Measurements from ENCODE around the gene MRI1. TPM values are rescaled to one million over a fixed set of nuclear protein-coding genes. Genes with fewer than 3 reads are reported as not detected.

Gene MRI1
- polyA plus RNA-seq, 1 donor from 2014 or later: 71.2 TPM

DNA sequence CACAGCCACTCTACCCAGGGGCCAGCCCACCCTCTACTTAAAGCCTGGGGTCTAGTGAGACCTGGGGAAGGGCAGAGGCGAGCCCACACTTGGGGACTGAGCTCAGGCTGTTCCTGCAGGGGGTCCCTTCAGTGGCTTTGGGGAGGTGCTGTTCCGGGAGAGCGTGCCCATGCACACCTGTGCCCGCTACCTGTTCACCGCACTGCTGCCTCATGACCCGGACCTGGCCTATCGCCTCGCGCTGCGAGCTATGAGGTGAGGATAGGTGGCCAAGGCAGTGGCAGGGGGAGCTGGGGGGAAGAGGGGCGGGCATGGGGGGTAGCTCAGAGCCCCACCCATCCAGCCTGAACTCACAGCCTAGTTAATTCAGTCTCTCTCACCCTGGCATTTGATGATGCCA, 54.9 kb downstream of the MRI1 start:
- Histone ChIP-seq H3K9me3 (ENCODE audit: low read length) (no peaks in the 10 kb centered on the region), H3F3A (ENCODE audit: insufficient read depth, low read length, poor library complexity, severe bottlenecking) (no peaks in the 10 kb centered on the region), H4K20me1 (ENCODE audit: insufficient read depth) (no peaks in the 10 kb centered on the region), H3K27ac (ENCODE audit: low read length) (no peak overlapping the region), H3K9ac (ENCODE audit: low read length) (no peak overlapping the region), H2AFZ (ENCODE audit: low read depth, low read length) (no peak overlapping the region), H3K4me3 (ENCODE audit: low read length) (no peak overlapping the region), H3K79me2 (replicated peaks; ENCODE audit: insufficient read depth, low read length) (no peaks in the 10 kb centered on the region), H3K9me2 (ENCODE audit: insufficient read depth, low read length) (no peaks in the 10 kb centered on the region), H3K36me3 (ENCODE audit: insufficient read depth, low read length) (no peaks in the 10 kb centered on the region), H3K4me2 (ENCODE audit: low read length) (no peak overlapping the region), H3K27me3 (ENCODE audit: insufficient read depth, low read depth, low read length) (no peaks in the 10 kb centered on the region)
- TF ChIP-seq MXI1 (conservative IDR thresholded peaks at IDR 0.05; ENCODE audit: poor library complexity, severe bottlenecking) (no peak), EP300 (conservative IDR thresholded peaks at IDR 0.05; ENCODE audit: poor library complexity, severe bottlenecking) (no peak), POLR2AphosphoS5 (IDR thresholded peaks at IDR 0.05) (no peak), TAF1 (IDR thresholded peaks at IDR 0.05; ENCODE audit: low read depth) (no peak), EZH2 (IDR thresholded peaks at IDR 0.05; ENCODE audit: borderline replicate concordance, insufficient read depth, low read length, poor library complexity, severe bottlenecking) (no peak), RAD21 (conservative IDR thresholded peaks at IDR 0.05) (no peak)
- TF ChIP-seq, protein P1, sequence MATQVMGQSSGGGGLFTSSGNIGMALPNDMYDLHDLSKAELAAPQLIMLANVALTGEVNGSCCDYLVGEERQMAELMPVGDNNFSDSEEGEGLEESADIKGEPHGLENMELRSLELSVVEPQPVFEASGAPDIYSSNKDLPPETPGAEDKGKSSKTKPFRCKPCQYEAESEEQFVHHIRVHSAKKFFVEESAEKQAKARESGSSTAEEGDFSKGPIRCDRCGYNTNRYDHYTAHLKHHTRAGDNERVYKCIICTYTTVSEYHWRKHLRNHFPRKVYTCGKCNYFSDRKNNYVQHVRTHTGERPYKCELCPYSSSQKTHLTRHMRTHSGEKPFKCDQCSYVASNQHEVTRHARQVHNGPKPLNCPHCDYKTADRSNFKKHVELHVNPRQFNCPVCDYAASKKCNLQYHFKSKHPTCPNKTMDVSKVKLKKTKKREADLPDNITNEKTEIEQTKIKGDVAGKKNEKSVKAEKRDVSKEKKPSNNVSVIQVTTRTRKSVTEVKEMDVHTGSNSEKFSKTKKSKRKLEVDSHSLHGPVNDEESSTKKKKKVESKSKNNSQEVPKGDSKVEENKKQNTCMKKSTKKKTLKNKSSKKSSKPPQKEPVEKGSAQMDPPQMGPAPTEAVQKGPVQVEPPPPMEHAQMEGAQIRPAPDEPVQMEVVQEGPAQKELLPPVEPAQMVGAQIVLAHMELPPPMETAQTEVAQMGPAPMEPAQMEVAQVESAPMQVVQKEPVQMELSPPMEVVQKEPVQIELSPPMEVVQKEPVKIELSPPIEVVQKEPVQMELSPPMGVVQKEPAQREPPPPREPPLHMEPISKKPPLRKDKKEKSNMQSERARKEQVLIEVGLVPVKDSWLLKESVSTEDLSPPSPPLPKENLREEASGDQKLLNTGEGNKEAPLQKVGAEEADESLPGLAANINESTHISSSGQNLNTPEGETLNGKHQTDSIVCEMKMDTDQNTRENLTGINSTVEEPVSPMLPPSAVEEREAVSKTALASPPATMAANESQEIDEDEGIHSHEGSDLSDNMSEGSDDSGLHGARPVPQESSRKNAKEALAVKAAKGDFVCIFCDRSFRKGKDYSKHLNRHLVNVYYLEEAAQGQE (IDR thresholded peaks at IDR 0.05; ENCODE audit: borderline replicate concordance): no peak
- TF ChIP-seq, protein P2, sequence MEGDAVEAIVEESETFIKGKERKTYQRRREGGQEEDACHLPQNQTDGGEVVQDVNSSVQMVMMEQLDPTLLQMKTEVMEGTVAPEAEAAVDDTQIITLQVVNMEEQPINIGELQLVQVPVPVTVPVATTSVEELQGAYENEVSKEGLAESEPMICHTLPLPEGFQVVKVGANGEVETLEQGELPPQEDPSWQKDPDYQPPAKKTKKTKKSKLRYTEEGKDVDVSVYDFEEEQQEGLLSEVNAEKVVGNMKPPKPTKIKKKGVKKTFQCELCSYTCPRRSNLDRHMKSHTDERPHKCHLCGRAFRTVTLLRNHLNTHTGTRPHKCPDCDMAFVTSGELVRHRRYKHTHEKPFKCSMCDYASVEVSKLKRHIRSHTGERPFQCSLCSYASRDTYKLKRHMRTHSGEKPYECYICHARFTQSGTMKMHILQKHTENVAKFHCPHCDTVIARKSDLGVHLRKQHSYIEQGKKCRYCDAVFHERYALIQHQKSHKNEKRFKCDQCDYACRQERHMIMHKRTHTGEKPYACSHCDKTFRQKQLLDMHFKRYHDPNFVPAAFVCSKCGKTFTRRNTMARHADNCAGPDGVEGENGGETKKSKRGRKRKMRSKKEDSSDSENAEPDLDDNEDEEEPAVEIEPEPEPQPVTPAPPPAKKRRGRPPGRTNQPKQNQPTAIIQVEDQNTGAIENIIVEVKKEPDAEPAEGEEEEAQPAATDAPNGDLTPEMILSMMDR (IDR thresholded peaks at IDR 0.05; ENCODE audit: poor library complexity, severe bottlenecking): no peak

DNA sequence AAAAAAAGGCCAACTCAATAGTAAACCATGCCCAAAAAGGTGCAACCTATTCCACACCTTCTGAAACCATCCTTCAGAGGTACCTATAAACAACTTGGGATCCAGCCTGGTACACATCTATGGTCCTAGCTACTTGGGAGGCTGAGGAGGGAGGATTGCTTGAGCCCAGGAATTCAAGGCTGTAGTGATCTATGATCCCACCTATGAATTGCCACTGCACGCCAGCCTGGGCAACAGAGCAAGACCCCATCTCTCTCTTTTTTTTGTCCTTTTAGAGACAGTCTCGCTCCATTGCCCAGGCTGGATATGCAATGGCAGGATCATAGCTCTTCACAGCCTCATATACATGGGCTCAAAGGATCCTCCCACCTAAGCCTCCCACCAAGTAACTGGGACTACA, 57.0 kb downstream of the MRI1 start:
- Histone ChIP-seq H3K4me2 (ENCODE audit: low read length) (no peak overlapping the region), H2AFZ (ENCODE audit: low read depth, low read length) (no peak overlapping the region), H3K36me3 (ENCODE audit: insufficient read depth, low read length) (peaks cover 10% of the 10 kb centered on the region), H3K4me3 (ENCODE audit: low read length) (no peak overlapping the region), H3K9me3 (ENCODE audit: low read length) (no peaks in the 10 kb centered on the region), H3K79me2 (replicated peaks; ENCODE audit: insufficient read depth, low read length) (no peaks in the 10 kb centered on the region), H3K9ac (ENCODE audit: low read length) (no peak overlapping the region), H4K20me1 (ENCODE audit: insufficient read depth) (no peaks in the 10 kb centered on the region), H3K27me3 (ENCODE audit: insufficient read depth, low read depth, low read length) (no peaks in the 10 kb centered on the region), H3F3A (ENCODE audit: insufficient read depth, low read length, poor library complexity, severe bottlenecking) (no peaks in the 10 kb centered on the region), H3K9me2 (ENCODE audit: insufficient read depth, low read length) (no peaks in the 10 kb centered on the region), H3K27ac (ENCODE audit: low read length) (no peak overlapping the region)
- TF ChIP-seq MXI1 (conservative IDR thresholded peaks at IDR 0.05; ENCODE audit: poor library complexity, severe bottlenecking): no peak
- TF ChIP-seq TAF1 (IDR thresholded peaks at IDR 0.05; ENCODE audit: low read depth): no peak
- TF ChIP-seq RAD21 (conservative IDR thresholded peaks at IDR 0.05): no peak
- TF ChIP-seq EP300 (conservative IDR thresholded peaks at IDR 0.05; ENCODE audit: poor library complexity, severe bottlenecking): no peak
- TF ChIP-seq, protein P2 (IDR thresholded peaks at IDR 0.05; ENCODE audit: poor library complexity, severe bottlenecking): no peak
- no peak for TF ChIP-seq SMC3 (conservative IDR thresholded peaks at IDR 0.05; ENCODE audit: poor library complexity)
- no peak for TF ChIP-seq EZH2 (IDR thresholded peaks at IDR 0.05; ENCODE audit: borderline replicate concordance, insufficient read depth, low read length, poor library complexity, severe bottlenecking)
- TF ChIP-seq, protein P1 (IDR thresholded peaks at IDR 0.05; ENCODE audit: borderline replicate concordance): no peak
- no peak for TF ChIP-seq POLR2AphosphoS5 (IDR thresholded peaks at IDR 0.05)

Data from neural cell (in vitro differentiated cells).